ENCODE data around the gene HIBCH.
"Not testable (repeated sequence)": the region's sequence is repeated elsewhere in the genome, so short reads cannot be mapped to it uniquely, and the experiment has no call there.

HIBCH gene

DNA sequence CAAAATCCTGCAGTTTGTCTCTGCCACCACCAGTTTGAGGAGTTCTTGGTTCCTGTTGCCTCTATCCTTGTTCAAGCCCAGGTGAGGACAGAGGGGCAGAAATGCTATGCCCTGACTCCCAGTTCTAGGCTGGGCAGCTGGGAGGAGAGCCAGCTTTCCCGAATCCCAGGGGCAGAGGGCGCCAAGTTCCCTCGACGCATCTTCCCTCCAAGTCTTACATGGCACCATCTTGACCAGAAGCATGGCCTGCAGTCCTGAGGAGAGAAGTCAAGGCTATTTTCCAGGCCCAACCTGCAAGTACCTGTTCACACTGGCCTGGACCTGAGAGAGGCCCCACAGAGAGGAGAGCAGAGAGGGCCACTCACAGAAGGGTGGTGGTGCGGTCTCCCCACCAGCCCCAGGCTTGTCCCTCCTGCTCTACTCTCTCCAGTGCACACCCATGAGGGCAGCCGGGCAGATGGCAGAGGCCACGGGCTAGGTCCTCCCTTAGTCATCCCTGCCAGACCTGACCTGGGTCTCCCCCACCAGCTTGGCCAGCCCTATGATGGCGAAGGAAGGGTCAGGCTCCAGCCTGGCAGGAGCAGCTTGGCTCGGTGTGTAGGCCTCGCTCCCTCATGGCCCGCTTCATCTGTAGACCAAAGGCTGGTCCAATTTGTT, 141.4 kb downstream of the HIBCH start:
- H3K4me1 Mint-ChIP-seq (ENCODE audit: low read depth in 2 of 2) = peaks cover 4% of the 10 kb centered on the region in 2 donors
- no peaks in the 10 kb centered on the region for H3K36me3 Mint-ChIP-seq (ENCODE audit: insufficient read depth)
- H3K27ac Mint-ChIP-seq = no peak overlapping the region
- no peak for ATAC-seq (replicated peaks)
- peaks cover 39 to 59% of the 10 kb centered on the region in 2 donors for H3K27me3 Mint-ChIP-seq
- DNase-seq = no peak
- H3K4me3 Mint-ChIP-seq = no peak overlapping the region
- H3K9me3 Mint-ChIP-seq = peaks cover 6 to 8% of the 10 kb centered on the region in 2 donors

GRCh38 chr2:190177249-190178040, 142.2 kb downstream of the HIBCH start:
- Mint-ChIP-seq H3K27me3 (peaks cover 39 to 59% of the 10 kb centered on the region in 2 donors), H3K9me3 (peaks cover 6 to 8% of the 10 kb centered on the region in 2 donors), H3K36me3 (ENCODE audit: insufficient read depth) (no peaks in the 10 kb centered on the region), H3K4me3 (no peak overlapping the region), H3K27ac (no peak overlapping the region), H3K4me1 (ENCODE audit: low read depth in 2 of 2) (peaks cover 4% of the 10 kb centered on the region in 2 donors)
- ATAC-seq (replicated peaks) (no peak), DNase-seq (no peak)

- ATAC-seq (replicated peaks) = no peak
- Mint-ChIP-seq H3K27me3 (peaks cover 20 to 28% of the 10 kb centered on the region in 2 donors), H3K9me3 (peaks cover 11 to 12% of the 10 kb centered on the region in 2 donors), H3K27ac (no peak overlapping the region), H3K36me3 (ENCODE audit: insufficient read depth) (no peaks in the 10 kb centered on the region), H3K4me1 (ENCODE audit: low read depth in 2 of 2) (no peaks in the 10 kb centered on the region), H3K4me3 (no peak overlapping the region)
- DNase-seq = no peak
These were observed 146.2 kb downstream of the HIBCH start for GRCh38 chr2:190173392-190173791.

- Mint-ChIP-seq H3K4me3 (no peak overlapping the region), H3K27ac (no peak overlapping the region), H3K9me3 (peaks cover 15 to 20% of the 10 kb centered on the region in 2 donors), H3K36me3 (ENCODE audit: insufficient read depth) (no peaks in the 10 kb centered on the region), H3K27me3 (peaks cover 8 to 11% of the 10 kb centered on the region in 2 donors), H3K4me1 (ENCODE audit: low read depth in 2 of 2) (no peaks in the 10 kb centered on the region)
- DNase-seq (no peak), ATAC-seq (replicated peaks) (no peak)
These were observed 149.0 kb downstream of the HIBCH start for GRCh38 chr2:190170673-190171072.

- Mint-ChIP-seq H3K36me3 (ENCODE audit: insufficient read depth) (no peaks in the 10 kb centered on the region), H3K27me3 (peaks cover 11 to 14% of the 10 kb centered on the region in 2 donors), H3K27ac (no peak overlapping the region), H3K4me3 (no peak overlapping the region), H3K4me1 (ENCODE audit: low read depth in 2 of 2) (no peaks in the 10 kb centered on the region), H3K9me3 (peaks cover 15 to 18% of the 10 kb centered on the region in 2 donors)
- ATAC-seq (replicated peaks) (no peak), DNase-seq (no peak)
These were observed 150.2 kb downstream of the HIBCH start for GRCh38 chr2:190169221-190170072.

DNA sequence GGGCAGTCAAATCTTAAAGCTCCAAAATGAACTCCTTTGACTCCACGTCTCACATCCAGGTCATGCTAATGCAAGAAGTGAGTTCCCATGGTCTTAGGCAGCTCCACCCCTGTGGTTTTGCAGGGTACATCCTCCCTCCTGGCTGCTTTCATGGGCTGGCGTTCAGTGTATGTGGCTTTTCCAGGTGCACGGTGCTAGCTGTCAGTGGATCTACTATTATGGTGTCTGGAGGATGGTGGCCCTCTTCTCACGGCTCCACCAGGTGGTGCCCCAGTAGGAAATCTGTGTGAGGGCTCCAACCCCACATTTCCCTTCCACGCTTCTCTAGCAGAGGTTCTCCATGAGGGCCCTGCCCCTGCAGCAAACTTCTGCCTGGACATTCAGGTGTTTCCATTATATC, 151.9 kb downstream of the HIBCH start:
- ATAC-seq (replicated peaks) (no peak), DNase-seq (no peak)
- no peaks in the 10 kb centered on the region for H3K4me1 Mint-ChIP-seq (ENCODE audit: low read depth in 2 of 2)
- H3K9me3 Mint-ChIP-seq = peaks cover 8 to 12% of the 10 kb centered on the region in 2 donors
- H3K27me3 Mint-ChIP-seq = peaks cover 0 to 6% of the 10 kb centered on the region in 2 donors
- no peak overlapping the region for H3K27ac Mint-ChIP-seq
- no peak overlapping the region for H3K4me3 Mint-ChIP-seq
- no peaks in the 10 kb centered on the region for H3K36me3 Mint-ChIP-seq (ENCODE audit: insufficient read depth)

GRCh38 chr2:190165491-190165890, 154.1 kb downstream of the HIBCH start:
- Mint-ChIP-seq H3K4me3 (no peak overlapping the region), H3K27ac (no peak overlapping the region), H3K36me3 (ENCODE audit: insufficient read depth) (no peaks in the 10 kb centered on the region), H3K27me3 (peaks cover 0 to 6% of the 10 kb centered on the region in 2 donors), H3K9me3 (peaks cover 8 to 12% of the 10 kb centered on the region in 2 donors), H3K4me1 (ENCODE audit: low read depth in 2 of 2) (no peaks in the 10 kb centered on the region)
- ATAC-seq (replicated peaks) = no peak
- no peak for DNase-seq

- no peak overlapping the region for H3K27ac Mint-ChIP-seq
- peaks cover 2% of the 10 kb centered on the region in 2 donors for H3K9me3 Mint-ChIP-seq
- DNase-seq (no peak), ATAC-seq (replicated peaks) (no peak)
- H3K4me3 Mint-ChIP-seq = no peak overlapping the region
- no peaks in the 10 kb centered on the region for H3K4me1 Mint-ChIP-seq (ENCODE audit: low read depth in 2 of 2)
- peaks cover 0 to 6% of the 10 kb centered on the region in 2 donors for H3K27me3 Mint-ChIP-seq
- H3K36me3 Mint-ChIP-seq (ENCODE audit: insufficient read depth) = no peaks in the 10 kb centered on the region
These were observed 156.8 kb downstream of the HIBCH start for GRCh38 chr2:190162851-190163250.

DNA sequence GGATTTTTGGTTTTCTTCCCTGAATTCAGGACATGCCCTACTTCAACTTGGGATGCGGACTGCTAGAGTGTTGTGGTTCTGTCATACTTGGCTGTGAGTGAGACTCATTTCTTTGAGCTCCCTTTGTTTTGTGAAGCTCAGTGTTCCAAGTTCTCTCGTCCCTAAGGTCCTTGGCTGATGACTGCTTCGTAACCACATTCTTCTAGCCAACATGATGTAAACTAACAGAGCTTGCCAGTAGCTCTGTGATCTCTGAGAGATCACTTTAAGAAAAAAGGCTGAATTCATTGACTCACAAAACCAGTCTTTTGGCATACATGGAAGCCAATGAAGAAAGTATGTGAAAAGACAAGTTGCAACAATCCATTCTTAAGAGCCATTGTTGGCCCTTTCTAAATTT, 160.2 kb downstream of the HIBCH start:
- Mint-ChIP-seq H3K4me1 (ENCODE audit: low read depth in 2 of 2) (no peaks in the 10 kb centered on the region), H3K36me3 (ENCODE audit: insufficient read depth) (no peaks in the 10 kb centered on the region), H3K9me3 (no peaks in the 10 kb centered on the region), H3K27ac (no peak overlapping the region), H3K27me3 (peaks cover 3 to 7% of the 10 kb centered on the region in 2 donors), H3K4me3 (no peak overlapping the region)
- ATAC-seq (replicated peaks) (no peak), DNase-seq (no peak)

DNA sequence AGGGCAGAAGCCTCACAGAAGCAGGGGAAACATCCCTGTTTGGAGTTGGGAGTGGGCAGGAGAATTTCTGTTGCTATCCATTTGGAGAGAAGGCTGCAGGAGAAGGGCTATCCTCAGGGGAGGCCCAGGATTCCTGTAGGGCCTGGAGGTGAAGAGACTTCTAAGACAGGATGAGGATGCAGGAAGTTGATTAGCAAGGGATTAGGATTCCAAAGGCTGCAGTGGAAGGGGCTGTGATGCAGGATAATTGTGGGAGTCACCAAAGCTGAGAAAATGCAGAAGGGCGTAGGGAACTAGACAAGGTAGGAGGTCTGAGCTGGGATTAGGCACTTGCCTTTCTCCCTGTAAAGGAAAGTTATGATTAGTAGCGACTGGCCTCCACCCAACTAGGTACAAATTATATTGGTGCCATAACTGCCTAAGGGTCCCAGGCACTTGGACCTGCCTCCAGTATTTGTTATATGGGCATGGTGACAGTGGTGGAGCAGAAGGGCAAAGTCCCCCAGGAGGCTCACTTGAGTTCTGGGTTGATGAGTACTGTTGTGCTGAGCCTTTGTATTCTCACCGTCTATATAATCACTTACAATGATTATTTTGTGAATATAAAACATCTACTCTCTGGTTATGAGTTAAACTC, 160.7 kb downstream of the HIBCH start:
- Mint-ChIP-seq H3K9me3 (no peaks in the 10 kb centered on the region), H3K27me3 (peaks cover 7% of the 10 kb centered on the region in 2 donors), H3K4me1 (ENCODE audit: low read depth in 2 of 2) (no peaks in the 10 kb centered on the region), H3K36me3 (ENCODE audit: insufficient read depth) (no peaks in the 10 kb centered on the region), H3K4me3 (no peak overlapping the region), H3K27ac (no peak overlapping the region)
- DNase-seq (no peak), ATAC-seq (replicated peaks) (no peak)

- not testable (repeated sequence) for DNase-seq; H3K9me3 Mint-ChIP-seq; H3K27me3 Mint-ChIP-seq; H3K4me3 Mint-ChIP-seq; H3K36me3 Mint-ChIP-seq (ENCODE audit: insufficient read depth); H3K27ac Mint-ChIP-seq; ATAC-seq (replicated peaks); H3K4me1 Mint-ChIP-seq (ENCODE audit: low read depth in 2 of 2)
These were observed 161.8 kb downstream of the HIBCH start for GRCh38 chr2:190157613-190158528.

- H3K4me3 Mint-ChIP-seq = no peak overlapping the region
- H3K27me3 Mint-ChIP-seq = peaks cover 7% of the 10 kb centered on the region in 2 donors
- ATAC-seq (replicated peaks) (no peak), DNase-seq (no peak)
- H3K9me3 Mint-ChIP-seq = no peaks in the 10 kb centered on the region
- H3K36me3 Mint-ChIP-seq (ENCODE audit: insufficient read depth) = no peaks in the 10 kb centered on the region
- H3K27ac Mint-ChIP-seq = no peak overlapping the region
- H3K4me1 Mint-ChIP-seq (ENCODE audit: low read depth in 2 of 2) = no peaks in the 10 kb centered on the region
These were observed 163.0 kb downstream of the HIBCH start for GRCh38 chr2:190156530-190157212.
